ENCODE measurements around the gene ZNF428.

ZNF428 gene

DNA sequence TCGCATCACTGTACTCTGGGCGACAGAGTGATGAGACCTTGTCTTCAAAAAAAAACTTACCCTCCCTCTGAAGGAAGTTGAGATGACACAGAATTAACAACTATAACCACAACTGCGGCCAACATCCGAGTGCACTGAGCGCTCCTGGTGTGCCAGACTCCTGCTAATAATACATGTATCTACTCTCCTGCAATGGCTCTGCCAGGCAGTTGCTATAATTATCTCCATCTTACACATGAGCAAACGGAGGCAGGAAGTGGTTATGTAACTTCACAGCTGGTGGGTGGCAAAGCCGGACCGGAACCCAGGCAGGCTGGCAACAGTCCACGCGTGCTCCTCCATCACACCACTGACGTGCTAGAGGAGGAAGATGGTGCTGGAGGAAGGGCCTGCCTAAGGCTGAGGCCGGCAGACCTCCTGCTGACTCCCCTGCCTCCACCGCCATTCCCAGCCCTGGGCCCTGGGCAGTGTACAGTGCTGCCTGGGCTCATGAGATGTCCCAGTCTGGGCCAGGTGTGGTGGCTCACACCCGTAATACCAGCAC lies 56.7 kb downstream of the ZNF428 start:
- DNase-seq (ENCODE audit: low spot score) = peak; percentile 98
- FAIRE-seq = peak; percentile 90

DNA sequence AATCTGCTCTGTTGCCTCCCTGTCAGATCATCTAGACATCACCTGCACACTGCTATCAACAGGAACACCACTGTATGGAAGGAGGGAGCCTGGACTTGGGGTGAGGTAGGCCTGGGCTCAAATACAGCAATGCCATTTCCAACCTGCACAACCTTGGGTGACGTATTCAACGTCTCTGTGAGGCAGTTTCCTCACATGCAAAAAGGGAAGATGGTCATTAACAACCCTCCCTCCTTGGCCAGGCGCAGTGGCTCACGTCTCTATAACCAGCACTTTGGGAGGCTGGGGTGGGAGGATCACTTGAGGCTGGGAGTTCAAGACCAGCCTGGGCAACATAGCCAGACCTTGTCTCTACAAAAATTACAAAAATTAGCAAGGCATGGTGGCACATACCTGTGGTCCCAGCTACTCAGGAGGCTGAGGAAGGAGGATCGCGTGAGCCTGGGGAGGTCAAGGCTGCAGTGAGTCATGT lies 57.2 kb downstream of the ZNF428 start:
- FAIRE-seq (no peak), DNase-seq (ENCODE audit: low spot score) (no peak)

DNA sequence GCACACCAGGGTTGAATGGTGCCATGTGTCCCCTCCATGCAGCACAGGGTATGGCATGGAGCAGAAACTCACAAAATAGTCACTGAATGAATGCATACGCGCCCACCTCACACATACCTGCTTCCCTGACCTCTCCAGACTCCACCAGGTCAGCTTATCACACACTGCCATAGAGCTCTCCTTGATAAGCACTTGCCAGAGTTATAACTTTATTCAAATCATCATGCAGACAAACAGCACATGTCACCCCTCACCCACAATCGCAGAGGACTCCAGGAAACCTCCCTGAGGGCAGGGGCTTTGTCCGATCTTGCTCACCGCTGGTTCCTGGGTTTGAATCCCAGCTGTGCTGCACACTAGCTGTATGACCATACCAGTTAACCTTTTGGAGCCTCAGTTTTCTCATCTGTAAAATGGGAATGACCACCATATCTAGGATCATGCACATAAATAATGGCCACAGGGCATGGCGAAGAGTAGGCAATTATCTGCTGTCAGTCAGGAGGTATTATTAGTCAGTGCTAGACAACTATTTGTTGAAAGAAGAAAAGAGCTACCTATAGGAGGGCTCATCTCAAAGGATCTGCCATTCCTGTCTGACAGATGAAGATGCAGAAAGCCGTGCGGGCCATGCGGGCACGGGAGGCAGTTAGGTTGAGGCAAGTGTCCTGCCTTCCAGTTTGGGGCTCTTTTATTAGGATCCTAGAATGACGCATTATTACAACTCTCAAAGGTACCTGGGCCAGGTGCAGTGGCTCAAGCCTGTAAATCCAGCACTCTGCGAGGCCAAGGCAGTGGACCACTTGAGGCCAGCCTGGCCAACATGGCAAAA lies 58.1 kb downstream of the ZNF428 start:
- FAIRE-seq (no peak), DNase-seq (ENCODE audit: low spot score) (no peak)

DNA sequence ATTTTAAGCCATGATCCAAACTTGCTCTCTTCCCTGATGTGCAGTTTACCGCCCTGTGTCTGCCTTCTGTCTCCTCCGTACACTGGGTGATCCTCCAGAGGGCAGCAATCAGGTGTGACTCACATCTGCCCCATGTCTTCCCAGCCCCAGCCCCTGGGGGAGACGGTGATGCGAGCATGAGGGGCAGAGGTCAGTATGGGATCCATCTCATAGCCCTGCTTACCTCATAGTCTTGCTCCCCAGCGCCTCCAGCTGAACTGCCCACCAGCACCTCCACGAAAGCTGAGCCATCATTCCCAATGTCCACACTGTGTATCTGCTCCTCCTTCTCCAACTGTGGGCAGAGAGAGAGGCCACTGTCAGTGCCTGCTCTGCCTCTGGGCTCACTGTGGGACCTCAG lies 58.7 kb downstream of the ZNF428 start:
- no peak for FAIRE-seq
- DNase-seq (ENCODE audit: low spot score) = peak; percentile 5
